Measurements from ENCODE around the gene UBE2J2. TPM values are rescaled to one million over a fixed set of nuclear protein-coding genes. Genes with fewer than 3 reads are reported as not detected.

Gene UBE2J2
- polyA plus RNA-seq, 1 donor from 2014 or later, result 79.7 TPM

GRCh38 chr1:1280782-1281481 lies 7.3 kb upstream of the UBE2J2 start:
- Histone ChIP-seq H2AFZ (ENCODE audit: low read depth, low read length) (no peak overlapping the region), H3K79me2 (replicated peaks; ENCODE audit: insufficient read depth, low read length) (no peaks in the 10 kb centered on the region), H3F3A (ENCODE audit: insufficient read depth, low read length, poor library complexity, severe bottlenecking) (no peaks in the 10 kb centered on the region), H3K27ac (ENCODE audit: low read length) (no peak overlapping the region), H3K4me3 (ENCODE audit: low read length) (no peak overlapping the region), H3K9ac (ENCODE audit: low read length) (no peak overlapping the region), H3K36me3 (ENCODE audit: insufficient read depth, low read length) (no peaks in the 10 kb centered on the region), H3K9me3 (ENCODE audit: low read length) (no peaks in the 10 kb centered on the region), H4K20me1 (ENCODE audit: insufficient read depth) (no peaks in the 10 kb centered on the region), H3K9me2 (ENCODE audit: insufficient read depth, low read length) (no peaks in the 10 kb centered on the region), H3K27me3 (ENCODE audit: insufficient read depth, low read depth, low read length) (no peaks in the 10 kb centered on the region), H3K4me2 (ENCODE audit: low read length) (no peak overlapping the region)
- TF ChIP-seq SMC3 (conservative IDR thresholded peaks at IDR 0.05; ENCODE audit: poor library complexity) (no peak), CTCF (IDR thresholded peaks at IDR 0.05; ENCODE audit: poor library complexity, severe bottlenecking) (no peak), EZH2 (IDR thresholded peaks at IDR 0.05; ENCODE audit: borderline replicate concordance, insufficient read depth, low read length, poor library complexity, severe bottlenecking) (no peak), REST (IDR thresholded peaks at IDR 0.05; ENCODE audit: borderline replicate concordance) (no peak), POLR2AphosphoS5 (IDR thresholded peaks at IDR 0.05) (no peak)

GRCh38 chr1:1279028-1279427 lies 5.4 kb upstream of the UBE2J2 start:
- Histone ChIP-seq H4K20me1 (ENCODE audit: insufficient read depth) (no peaks in the 10 kb centered on the region), H3K36me3 (ENCODE audit: insufficient read depth, low read length) (no peaks in the 10 kb centered on the region), H3K9me2 (ENCODE audit: insufficient read depth, low read length) (no peaks in the 10 kb centered on the region), H3K9me3 (ENCODE audit: low read length) (no peaks in the 10 kb centered on the region), H3K79me2 (replicated peaks; ENCODE audit: insufficient read depth, low read length) (no peaks in the 10 kb centered on the region), H3K9ac (ENCODE audit: low read length) (no peak overlapping the region), H3K27ac (ENCODE audit: low read length) (no peak overlapping the region), H3K4me2 (ENCODE audit: low read length) (no peak overlapping the region), H2AFZ (ENCODE audit: low read depth, low read length) (no peak overlapping the region), H3F3A (ENCODE audit: insufficient read depth, low read length, poor library complexity, severe bottlenecking) (no peaks in the 10 kb centered on the region), H3K4me3 (ENCODE audit: low read length) (no peak overlapping the region), H3K27me3 (ENCODE audit: insufficient read depth, low read depth, low read length) (no peaks in the 10 kb centered on the region)
- no peak for TF ChIP-seq RAD21 (conservative IDR thresholded peaks at IDR 0.05)
- TF ChIP-seq REST (IDR thresholded peaks at IDR 0.05; ENCODE audit: borderline replicate concordance), result no peak
- TF ChIP-seq SMC3 (conservative IDR thresholded peaks at IDR 0.05; ENCODE audit: poor library complexity), result no peak
- TF ChIP-seq TAF1 (IDR thresholded peaks at IDR 0.05; ENCODE audit: low read depth), result no peak
- TF ChIP-seq CTCF (IDR thresholded peaks at IDR 0.05; ENCODE audit: poor library complexity, severe bottlenecking), result no peak
- no peak for TF ChIP-seq EZH2 (IDR thresholded peaks at IDR 0.05; ENCODE audit: borderline replicate concordance, insufficient read depth, low read length, poor library complexity, severe bottlenecking)
- no peak for TF ChIP-seq POLR2AphosphoS5 (IDR thresholded peaks at IDR 0.05)
- TF ChIP-seq EP300 (conservative IDR thresholded peaks at IDR 0.05; ENCODE audit: poor library complexity, severe bottlenecking), result no peak
- TF ChIP-seq MXI1 (conservative IDR thresholded peaks at IDR 0.05; ENCODE audit: poor library complexity, severe bottlenecking), result no peak

All from neural cell (in vitro differentiated cells).